Activated T-helper 17 cell treated with anti-CD3 and anti-CD28 coated beads, Interleukin-2, amount 50 U/mL, for 72 hours (primary cell): ENCODE measurements around the gene SYT14. TPM values are rescaled to one million over a fixed set of nuclear protein-coding genes. Genes with fewer than 3 reads are reported as not detected.
A peak's percentile ranks its signal among the peaks of the same experiment; 100 is the strongest.
"Not testable (repeated sequence)": the region's sequence is repeated elsewhere in the genome, so short reads cannot be mapped to it uniquely, and the experiment has no call there.

Source experiments
- ATAC-seq: fragments of 150-1000 bp; cut with Tn5 transposase; replicated peaks from 2 replicates; pipeline ENCODE4 v1.10.0; 2021; ENCODE audit warnings: mild to moderate bottlenecking, moderate library complexity
- H3K27ac Mint-ChIP-seq: one replicate; pipeline ENCODE4 v1.8.0; 2022; ENCODE audit warnings: mixed read lengths
- H3K27me3 Mint-ChIP-seq: one replicate; pipeline ENCODE4 v1.8.0; 2022; ENCODE audit warnings: mixed read lengths
- H3K36me3 Mint-ChIP-seq: one replicate; pipeline ENCODE4 v1.8.0; 2022; ENCODE audit warnings: low read depth, mild to moderate bottlenecking, mixed read lengths
- H3K4me1 Mint-ChIP-seq: one replicate; pipeline ENCODE4 v1.8.0; 2022; ENCODE audit warnings: mixed read lengths
- H3K4me3 Mint-ChIP-seq: one replicate; pipeline ENCODE4 v1.8.0; 2022; ENCODE audit warnings: mild to moderate bottlenecking, mixed read lengths
- H3K9me3 Mint-ChIP-seq: one replicate; pipeline ENCODE4 v1.8.0; 2022; ENCODE audit warnings: mixed read lengths
- total RNA-seq, 2 donors: library from RNA; stranded (reverse); gene quantifications; one replicate each; pipeline ENCODE4 v1.2.3, GENCODE V29; 2022

Gene SYT14
- total RNA-seq, 2 donors from 2014 or later, result not detected

DNA sequence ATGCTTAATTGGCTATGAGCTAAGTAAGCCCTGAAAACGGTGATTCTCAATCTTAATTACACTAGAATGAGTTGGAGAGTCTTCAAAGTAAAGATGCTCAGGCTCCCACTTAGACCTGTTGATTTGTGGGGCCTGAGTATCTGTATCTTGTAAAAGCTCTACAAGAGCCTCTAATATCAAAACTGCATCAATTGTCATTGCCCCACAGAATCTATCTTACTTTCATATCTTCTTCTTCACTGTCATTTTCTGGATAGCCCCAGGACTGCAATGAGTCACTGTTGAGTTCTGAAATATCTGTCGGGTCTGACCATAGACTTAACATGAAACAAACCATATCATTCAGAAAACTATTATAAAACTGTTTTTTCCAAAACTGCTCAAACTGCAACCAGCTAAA lies 191.7 kb downstream of the SYT14 start:
- H3K36me3 Mint-ChIP-seq, result no peaks in the 10 kb centered on the region
- H3K4me1 Mint-ChIP-seq, result no peaks in the 10 kb centered on the region
- no peaks in the 10 kb centered on the region for H3K9me3 Mint-ChIP-seq
- peak; percentile 80 for ATAC-seq
- H3K27ac Mint-ChIP-seq, result no peak overlapping the region
- H3K4me3 Mint-ChIP-seq, result no peak overlapping the region
- H3K27me3 Mint-ChIP-seq, result peaks cover 17% of the 10 kb centered on the region

DNA sequence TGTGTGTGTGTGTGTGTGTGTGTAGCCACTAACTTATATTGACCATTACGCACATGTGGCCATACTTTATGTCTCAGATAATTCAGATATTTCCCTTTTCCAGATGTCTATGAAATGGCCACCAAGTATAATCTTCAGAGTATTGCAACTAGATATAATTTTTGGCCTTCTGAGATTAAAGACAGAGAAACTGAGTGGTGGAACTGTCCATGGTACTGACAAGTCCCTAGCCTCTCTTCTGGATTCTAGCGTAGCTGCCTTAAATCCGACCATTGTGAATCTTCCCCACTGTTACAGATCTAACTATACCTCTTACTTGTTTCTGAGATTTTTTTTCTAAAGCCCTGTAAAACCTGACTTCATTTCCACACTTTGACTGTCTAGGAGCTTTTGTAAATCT lies 194.6 kb downstream of the SYT14 start:
- no peaks in the 10 kb centered on the region for H3K9me3 Mint-ChIP-seq
- no peak for ATAC-seq
- H3K27ac Mint-ChIP-seq, result no peak overlapping the region
- H3K4me3 Mint-ChIP-seq, result no peak overlapping the region
- H3K36me3 Mint-ChIP-seq, result no peaks in the 10 kb centered on the region
- peaks cover 14% of the 10 kb centered on the region for H3K27me3 Mint-ChIP-seq
- no peaks in the 10 kb centered on the region for H3K4me1 Mint-ChIP-seq

DNA sequence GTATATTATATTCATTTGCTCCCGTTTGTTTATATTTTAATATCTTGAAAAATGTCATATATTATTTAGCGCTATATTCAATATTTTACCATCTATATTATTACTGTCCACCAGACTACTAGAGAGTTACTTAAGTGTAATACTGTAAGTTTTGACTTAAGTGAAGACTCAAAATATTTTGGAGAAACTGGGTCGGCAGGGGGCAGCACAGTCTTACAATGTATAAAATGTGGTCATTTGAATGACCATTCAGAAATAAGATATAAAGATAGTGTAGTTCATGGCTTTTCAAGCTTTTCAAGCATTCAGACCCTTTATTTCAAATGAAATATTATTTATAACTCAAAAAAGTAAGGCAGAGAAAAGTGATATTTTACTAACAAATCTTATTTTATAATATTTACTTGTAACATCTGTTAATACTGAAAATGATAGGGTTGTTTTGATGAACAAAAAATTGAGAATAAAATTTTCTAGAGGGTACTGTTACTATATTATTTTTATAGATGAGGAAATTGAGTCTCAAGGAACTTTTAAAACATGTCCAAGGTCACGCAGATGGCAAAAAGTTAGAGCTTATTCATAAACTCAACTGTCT lies 205.5 kb downstream of the SYT14 start:
- no peaks in the 10 kb centered on the region for H3K4me1 Mint-ChIP-seq
- H3K27ac Mint-ChIP-seq, result no peak overlapping the region
- ATAC-seq, result no peak
- peaks cover 31% of the 10 kb centered on the region for H3K27me3 Mint-ChIP-seq
- no peaks in the 10 kb centered on the region for H3K36me3 Mint-ChIP-seq
- H3K9me3 Mint-ChIP-seq, result no peaks in the 10 kb centered on the region
- no peak overlapping the region for H3K4me3 Mint-ChIP-seq

DNA sequence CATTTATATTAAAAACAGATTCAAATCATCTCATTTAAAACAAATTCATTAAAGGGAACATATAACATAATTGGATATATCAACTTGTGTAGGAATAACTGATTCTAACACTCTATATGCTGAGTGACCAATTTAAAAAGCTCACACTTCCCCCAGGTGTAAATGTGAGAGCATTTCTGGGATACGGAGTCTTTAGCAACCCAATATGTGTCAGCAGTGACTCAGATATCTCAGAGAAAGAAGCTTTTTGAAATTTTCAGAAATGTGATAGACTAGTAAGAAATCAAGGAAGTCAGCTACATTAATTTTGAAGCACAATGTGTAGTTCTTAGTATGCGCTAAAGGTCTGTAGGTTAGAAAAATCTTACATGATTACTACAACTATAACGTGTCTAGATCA lies 206.7 kb downstream of the SYT14 start:
- no peaks in the 10 kb centered on the region for H3K4me1 Mint-ChIP-seq
- no peak overlapping the region for H3K4me3 Mint-ChIP-seq
- no peak for ATAC-seq
- no peaks in the 10 kb centered on the region for H3K36me3 Mint-ChIP-seq
- no peaks in the 10 kb centered on the region for H3K9me3 Mint-ChIP-seq
- peaks cover 28% of the 10 kb centered on the region for H3K27me3 Mint-ChIP-seq
- H3K27ac Mint-ChIP-seq, result no peak overlapping the region

DNA sequence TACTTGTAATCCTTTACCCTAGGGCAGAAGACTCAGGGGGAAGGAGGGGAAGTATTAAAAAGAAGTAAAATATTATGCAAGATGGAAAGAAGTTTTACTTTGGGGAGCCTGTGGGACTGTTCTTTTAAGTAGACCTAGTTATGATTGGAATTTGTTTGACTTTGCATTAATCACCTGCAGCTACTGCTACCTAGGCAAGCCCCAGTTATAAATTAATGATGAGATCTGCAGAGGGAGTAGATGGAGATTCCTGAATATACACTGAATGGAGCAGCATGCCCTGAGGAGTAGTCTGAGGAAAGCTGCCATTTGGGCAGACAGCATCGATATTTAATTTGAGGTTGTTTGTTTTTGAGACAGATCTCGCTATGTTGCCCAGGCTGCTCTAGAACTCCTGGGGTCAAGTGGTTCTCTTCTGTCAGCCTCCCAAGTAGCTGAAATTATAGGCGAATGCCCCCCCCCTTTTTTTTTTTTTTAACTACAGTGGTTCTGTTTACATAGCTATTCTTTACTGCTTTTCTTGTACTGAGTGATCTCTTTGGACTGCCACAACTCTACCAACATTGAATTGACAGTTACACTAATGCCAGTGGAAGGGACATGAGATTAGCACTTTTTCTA lies 213.1 kb downstream of the SYT14 start:
- Mint-ChIP-seq H3K27me3 (peaks cover 4% of the 10 kb centered on the region), H3K36me3 (no peaks in the 10 kb centered on the region), H3K4me1 (no peaks in the 10 kb centered on the region), H3K9me3 (no peaks in the 10 kb centered on the region), H3K27ac (no peak overlapping the region), H3K4me3 (no peak overlapping the region)
- ATAC-seq, result no peak

DNA sequence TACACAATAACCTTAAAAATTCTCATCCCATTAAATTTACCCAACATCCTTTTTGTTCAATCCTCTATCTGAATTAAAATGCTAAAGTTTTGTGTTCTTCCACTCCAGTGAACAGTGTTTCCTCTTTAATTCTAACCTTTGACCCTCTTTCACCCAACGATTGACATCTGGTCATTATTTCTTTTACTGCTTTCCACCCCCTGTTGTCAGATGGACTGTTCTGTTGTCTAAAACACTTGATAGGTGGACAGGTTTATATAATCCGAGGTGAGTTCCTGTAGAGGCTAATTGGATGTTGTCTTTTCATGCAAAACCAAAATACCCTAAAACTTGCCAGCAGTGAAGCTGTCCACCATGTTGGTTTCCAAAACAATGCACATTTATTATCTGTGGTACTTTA lies 221.2 kb downstream of the SYT14 start:
- H3K27me3 Mint-ChIP-seq, result peaks cover 6% of the 10 kb centered on the region
- no peak for ATAC-seq
- H3K4me1 Mint-ChIP-seq, result no peaks in the 10 kb centered on the region
- no peak overlapping the region for H3K27ac Mint-ChIP-seq
- no peak overlapping the region for H3K4me3 Mint-ChIP-seq
- no peaks in the 10 kb centered on the region for H3K9me3 Mint-ChIP-seq
- no peaks in the 10 kb centered on the region for H3K36me3 Mint-ChIP-seq

DNA sequence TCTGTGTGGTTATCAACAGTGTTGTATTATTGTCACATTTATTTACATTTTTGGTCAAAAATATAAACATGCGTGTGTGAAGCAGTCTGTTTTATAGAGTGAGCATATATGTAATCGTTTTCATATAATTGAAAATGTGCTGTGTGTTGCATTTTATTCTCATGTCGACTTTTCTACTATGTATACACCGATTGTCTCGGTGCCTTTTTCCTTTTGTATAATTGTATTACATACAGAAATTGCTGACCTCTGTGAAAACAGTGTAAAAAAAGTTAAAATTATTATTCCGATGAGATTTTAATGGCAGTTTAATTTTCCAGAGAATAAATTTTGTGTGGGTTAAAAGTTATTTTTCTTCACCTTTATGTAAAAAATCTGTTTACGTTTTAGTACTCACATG lies 232.2 kb downstream of the SYT14 start:
- Mint-ChIP-seq H3K27ac (no peak overlapping the region), H3K27me3 (peaks cover 10% of the 10 kb centered on the region), H3K4me1 (no peaks in the 10 kb centered on the region), H3K9me3 (no peaks in the 10 kb centered on the region), H3K36me3 (no peaks in the 10 kb centered on the region), H3K4me3 (no peak overlapping the region)
- no peak for ATAC-seq

DNA sequence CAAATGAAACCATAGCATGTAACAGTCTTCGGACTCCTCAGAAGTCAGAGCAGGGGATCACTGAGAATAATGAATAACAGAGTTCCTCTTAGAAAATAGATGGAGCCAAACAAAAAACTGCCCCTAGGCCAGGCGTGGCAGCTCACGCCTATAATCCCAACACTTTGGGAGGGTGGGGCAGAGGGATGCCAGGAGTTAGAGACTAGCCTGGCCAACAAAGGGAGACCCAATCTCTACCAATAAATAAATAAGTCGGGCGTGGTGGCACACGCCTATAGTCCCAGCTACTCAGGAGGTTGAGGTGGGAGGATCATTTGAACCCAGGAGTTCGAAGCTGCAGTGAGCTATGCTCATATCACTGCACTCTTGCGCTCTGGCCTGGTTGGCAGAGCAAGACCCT lies 236.1 kb downstream of the SYT14 start:
- H3K9me3 Mint-ChIP-seq, result no peaks in the 10 kb centered on the region
- no peak overlapping the region for H3K4me3 Mint-ChIP-seq
- H3K27me3 Mint-ChIP-seq, result peaks cover 24% of the 10 kb centered on the region
- H3K4me1 Mint-ChIP-seq, result no peaks in the 10 kb centered on the region
- no peaks in the 10 kb centered on the region for H3K36me3 Mint-ChIP-seq
- H3K27ac Mint-ChIP-seq, result no peak overlapping the region
- ATAC-seq, result no peak

DNA sequence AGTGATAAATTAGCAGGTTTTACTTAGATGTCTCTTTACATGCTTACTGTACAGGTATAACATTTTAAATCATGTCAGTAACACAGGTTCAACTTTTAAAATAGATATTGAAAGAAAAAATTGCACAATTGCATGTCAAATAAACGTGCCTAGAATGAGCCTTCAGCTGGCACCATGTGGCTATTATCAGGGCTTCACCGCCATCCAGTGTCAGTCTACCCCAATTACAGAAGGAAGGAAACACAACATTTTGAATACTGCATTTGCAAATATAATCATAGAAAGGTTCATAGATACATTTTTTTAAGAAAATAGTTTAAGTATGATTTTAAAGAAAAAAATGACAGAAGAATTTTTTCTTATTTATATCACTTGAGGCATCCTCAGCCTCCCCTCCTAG lies 247.0 kb downstream of the SYT14 start:
- no peaks in the 10 kb centered on the region for H3K9me3 Mint-ChIP-seq
- H3K27ac Mint-ChIP-seq, result no peak overlapping the region
- ATAC-seq, result no peak
- no peak overlapping the region for H3K4me3 Mint-ChIP-seq
- no peaks in the 10 kb centered on the region for H3K4me1 Mint-ChIP-seq
- H3K27me3 Mint-ChIP-seq, result peaks cover 13% of the 10 kb centered on the region
- no peaks in the 10 kb centered on the region for H3K36me3 Mint-ChIP-seq

DNA sequence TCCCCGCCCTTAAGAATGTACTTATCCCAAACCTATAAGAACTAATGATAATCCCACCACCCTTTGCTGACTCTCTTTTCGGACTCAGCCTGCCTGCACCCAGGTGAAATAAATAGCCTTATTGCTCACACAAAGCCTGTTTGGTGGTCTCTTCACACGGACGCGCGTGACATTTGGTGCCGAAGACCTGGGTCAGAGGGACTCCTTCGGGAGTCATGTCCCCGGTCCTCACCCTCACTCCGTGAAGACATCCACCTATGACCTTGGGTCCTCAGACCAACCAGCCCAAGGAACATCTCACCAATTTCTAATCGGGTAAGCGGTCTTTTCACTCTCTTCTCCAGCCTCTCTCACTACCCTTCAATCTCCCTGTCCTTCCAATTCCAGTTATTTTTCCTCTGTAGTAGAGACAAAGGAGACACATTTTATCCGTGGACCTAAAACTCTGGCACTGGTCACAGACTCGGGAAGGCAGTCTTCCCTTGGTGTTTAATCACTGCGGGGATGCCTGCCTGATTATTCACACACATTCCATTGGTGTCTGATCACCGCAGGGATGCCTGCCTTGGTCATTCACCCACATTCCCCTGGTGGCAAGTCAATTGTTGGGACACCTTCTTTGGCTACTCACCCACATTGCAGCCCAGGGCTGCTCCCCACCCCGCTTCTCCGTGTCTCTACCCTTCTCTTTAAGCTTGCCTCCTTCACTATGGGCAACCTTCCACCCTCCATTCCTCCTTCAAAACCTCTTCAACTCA lies 250.0 kb downstream of the SYT14 start:
- H3K4me3 Mint-ChIP-seq, H3K27ac Mint-ChIP-seq, H3K27me3 Mint-ChIP-seq, ATAC-seq, H3K4me1 Mint-ChIP-seq, H3K9me3 Mint-ChIP-seq, H3K36me3 Mint-ChIP-seq: not testable (repeated sequence)

DNA sequence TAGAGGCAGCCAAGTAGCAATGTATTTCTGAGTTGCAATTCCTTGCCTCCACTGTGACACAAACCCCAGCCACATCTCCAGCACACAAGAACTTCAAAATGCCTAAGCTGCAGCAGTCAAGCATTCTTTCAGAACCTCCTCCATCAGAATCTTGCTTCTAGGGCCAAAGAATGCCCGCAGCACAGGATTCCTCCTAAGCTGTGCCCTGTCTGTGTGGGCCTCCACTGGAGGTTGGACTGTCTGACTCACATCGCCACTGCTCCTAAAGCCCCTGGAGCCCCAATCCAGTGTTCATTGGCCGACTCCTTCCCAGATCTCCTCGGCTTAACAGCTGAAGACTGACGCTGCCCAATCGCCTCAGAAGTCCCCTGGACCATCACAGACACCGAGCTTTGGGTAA lies 251.4 kb downstream of the SYT14 start:
- no peak for ATAC-seq
- Mint-ChIP-seq H3K9me3 (no peaks in the 10 kb centered on the region), H3K4me1 (no peaks in the 10 kb centered on the region), H3K27ac (no peak overlapping the region), H3K27me3 (no peaks in the 10 kb centered on the region), H3K36me3 (no peaks in the 10 kb centered on the region), H3K4me3 (no peak overlapping the region)

DNA sequence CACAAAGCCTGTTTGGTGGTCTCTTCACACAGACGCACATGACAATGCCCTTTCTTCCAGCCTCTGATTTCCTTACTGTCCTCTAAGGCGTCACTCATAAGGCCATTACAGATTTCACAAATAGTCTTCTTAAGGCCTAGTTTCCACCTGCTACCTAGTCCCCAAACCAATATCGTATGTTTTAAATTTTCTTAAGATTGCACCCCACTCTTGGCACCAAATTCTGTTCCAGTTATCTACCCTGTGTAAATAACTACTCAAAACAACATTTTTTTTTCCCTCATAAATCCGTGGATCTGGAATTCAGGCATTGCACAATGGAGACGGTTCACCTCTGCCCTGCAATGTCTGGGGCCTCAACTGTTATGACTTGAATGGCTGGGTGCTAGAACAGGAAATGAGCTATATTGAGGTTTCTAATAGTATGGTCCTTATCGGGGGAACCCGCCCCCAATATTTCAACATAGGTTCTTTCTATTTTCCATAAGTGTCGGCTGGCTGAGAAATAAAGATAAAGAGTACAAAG lies 257.7 kb downstream of the SYT14 start:
- Mint-ChIP-seq H3K36me3 (no peaks in the 10 kb centered on the region), H3K27ac (no peak overlapping the region), H3K4me3 (no peak overlapping the region), H3K4me1 (no peaks in the 10 kb centered on the region), H3K9me3 (peaks cover 8% of the 10 kb centered on the region), H3K27me3 (peaks cover 1% of the 10 kb centered on the region)
- no peak for ATAC-seq

DNA sequence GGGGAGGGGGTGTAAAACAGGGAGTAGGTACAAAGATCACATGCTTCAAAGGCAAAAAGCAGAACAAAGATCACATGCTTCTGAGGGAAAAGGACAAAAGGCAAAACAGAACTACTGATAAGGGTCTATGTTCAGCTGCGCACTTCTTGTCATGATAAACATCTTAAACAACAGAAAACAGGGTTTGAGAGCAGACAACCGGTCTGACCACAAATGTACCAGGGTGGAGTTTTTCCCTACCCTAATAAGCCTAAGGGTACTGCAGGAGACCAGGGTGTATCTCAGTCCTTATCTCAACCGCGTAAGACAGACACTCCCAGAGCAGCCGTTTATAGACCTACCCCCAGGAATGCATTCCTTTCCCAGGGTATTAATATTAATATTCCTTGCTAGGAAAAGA lies 258.2 kb downstream of the SYT14 start:
- not testable (repeated sequence) for H3K36me3 Mint-ChIP-seq, H3K9me3 Mint-ChIP-seq, H3K27ac Mint-ChIP-seq, ATAC-seq, H3K27me3 Mint-ChIP-seq, H3K4me1 Mint-ChIP-seq, H3K4me3 Mint-ChIP-seq

DNA sequence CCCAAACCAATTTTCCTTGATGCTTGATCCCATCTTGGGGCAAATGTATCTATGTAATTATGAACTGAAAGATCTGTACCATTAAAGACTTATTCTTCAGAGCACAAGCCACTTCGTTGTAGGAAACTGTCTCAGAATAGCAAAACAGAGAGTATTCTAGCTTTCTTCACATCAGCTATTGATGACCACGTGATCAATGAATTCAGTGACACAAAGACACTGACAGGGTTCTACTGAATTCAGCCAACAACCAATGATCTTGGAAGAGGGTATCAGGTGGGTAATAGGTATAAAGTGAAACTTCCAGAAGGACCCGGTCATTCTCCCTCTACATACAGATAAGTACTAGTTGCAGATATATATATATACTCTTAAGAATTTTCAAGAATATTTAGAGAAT lies 260.8 kb downstream of the SYT14 start:
- Mint-ChIP-seq H3K4me1 (no peaks in the 10 kb centered on the region), H3K4me3 (no peak overlapping the region), H3K9me3 (peaks cover 8% of the 10 kb centered on the region), H3K27ac (no peak overlapping the region), H3K27me3 (peaks cover 10% of the 10 kb centered on the region), H3K36me3 (no peaks in the 10 kb centered on the region)
- ATAC-seq, result no peak

DNA sequence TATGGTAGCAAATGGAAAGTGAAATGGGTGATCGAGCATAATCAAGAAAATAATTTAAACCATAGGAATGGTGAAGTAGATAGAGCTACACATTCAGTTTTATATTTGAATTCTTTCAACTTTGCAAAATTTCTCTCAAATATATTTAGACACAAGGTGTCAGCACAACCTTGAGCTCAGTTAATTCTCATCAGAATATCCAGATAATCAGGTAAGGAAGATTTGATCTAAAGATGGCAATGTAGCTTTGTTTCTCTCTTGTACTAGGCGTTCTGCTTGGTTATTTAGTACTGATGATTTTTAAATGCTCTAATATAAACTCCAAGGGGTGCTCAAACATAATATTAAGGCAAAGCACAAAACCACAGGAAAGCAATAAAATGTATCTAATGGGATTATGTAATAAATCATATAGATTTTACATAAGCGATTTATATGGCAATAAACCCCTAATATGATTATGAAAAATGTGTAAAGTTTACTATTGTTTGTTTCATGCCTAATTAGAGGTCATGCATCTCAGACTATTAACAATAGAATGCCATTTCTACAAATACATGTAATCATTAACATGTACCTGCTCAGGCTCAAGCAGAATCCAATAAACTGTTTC lies 262.2 kb downstream of the SYT14 start:
- H3K36me3 Mint-ChIP-seq, result no peaks in the 10 kb centered on the region
- H3K9me3 Mint-ChIP-seq, result peaks cover 8% of the 10 kb centered on the region
- H3K4me1 Mint-ChIP-seq, result no peaks in the 10 kb centered on the region
- H3K27ac Mint-ChIP-seq, result no peak overlapping the region
- ATAC-seq, result no peak
- H3K4me3 Mint-ChIP-seq, result no peak overlapping the region
- H3K27me3 Mint-ChIP-seq, result peaks cover 10% of the 10 kb centered on the region
